Measurements from ENCODE around the gene DCST1.

DCST1 gene

GRCh38 chr1:155077346-155077745, 43.7 kb downstream of the DCST1 start:
- no peak for ATAC-seq
- TF ChIP-seq RARB (CRISPR knock-in tag; IDR thresholded peaks at IDR 0.05): no peak
- no peak for TF ChIP-seq GLIS3 (CRISPR knock-in tag; IDR thresholded peaks at IDR 0.05)
- no peak for TF ChIP-seq CREB5 (CRISPR knock-in tag; IDR thresholded peaks at IDR 0.05; ENCODE audit: low read depth)
- TF ChIP-seq, protein P1, sequence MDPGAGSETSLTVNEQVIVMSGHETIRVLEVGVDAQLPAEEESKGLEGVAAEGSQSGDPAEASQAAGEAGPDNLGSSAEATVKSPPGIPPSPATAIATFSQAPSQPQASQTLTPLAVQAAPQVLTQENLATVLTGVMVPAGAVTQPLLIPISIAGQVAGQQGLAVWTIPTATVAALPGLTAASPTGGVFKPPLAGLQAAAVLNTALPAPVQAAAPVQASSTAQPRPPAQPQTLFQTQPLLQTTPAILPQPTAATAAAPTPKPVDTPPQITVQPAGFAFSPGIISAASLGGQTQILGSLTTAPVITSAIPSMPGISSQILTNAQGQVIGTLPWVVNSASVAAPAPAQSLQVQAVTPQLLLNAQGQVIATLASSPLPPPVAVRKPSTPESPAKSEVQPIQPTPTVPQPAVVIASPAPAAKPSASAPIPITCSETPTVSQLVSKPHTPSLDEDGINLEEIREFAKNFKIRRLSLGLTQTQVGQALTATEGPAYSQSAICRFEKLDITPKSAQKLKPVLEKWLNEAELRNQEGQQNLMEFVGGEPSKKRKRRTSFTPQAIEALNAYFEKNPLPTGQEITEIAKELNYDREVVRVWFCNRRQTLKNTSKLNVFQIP (CRISPR knock-in tag; IDR thresholded peaks at IDR 0.05; ENCODE audit: borderline replicate concordance, low read depth): no peak
- TF ChIP-seq ZFP30 (CRISPR knock-in tag; IDR thresholded peaks at IDR 0.05): no peak
- TF ChIP-seq ESRRG (CRISPR knock-in tag; IDR thresholded peaks at IDR 0.05): no peak
- TF ChIP-seq ISL1 (CRISPR knock-in tag; IDR thresholded peaks at IDR 0.05): no peak
- no peak for TF ChIP-seq ZFP3 (CRISPR knock-in tag; IDR thresholded peaks at IDR 0.05)
- no peak for TF ChIP-seq CSDC2 (CRISPR knock-in tag; IDR thresholded peaks at IDR 0.05)

DNA sequence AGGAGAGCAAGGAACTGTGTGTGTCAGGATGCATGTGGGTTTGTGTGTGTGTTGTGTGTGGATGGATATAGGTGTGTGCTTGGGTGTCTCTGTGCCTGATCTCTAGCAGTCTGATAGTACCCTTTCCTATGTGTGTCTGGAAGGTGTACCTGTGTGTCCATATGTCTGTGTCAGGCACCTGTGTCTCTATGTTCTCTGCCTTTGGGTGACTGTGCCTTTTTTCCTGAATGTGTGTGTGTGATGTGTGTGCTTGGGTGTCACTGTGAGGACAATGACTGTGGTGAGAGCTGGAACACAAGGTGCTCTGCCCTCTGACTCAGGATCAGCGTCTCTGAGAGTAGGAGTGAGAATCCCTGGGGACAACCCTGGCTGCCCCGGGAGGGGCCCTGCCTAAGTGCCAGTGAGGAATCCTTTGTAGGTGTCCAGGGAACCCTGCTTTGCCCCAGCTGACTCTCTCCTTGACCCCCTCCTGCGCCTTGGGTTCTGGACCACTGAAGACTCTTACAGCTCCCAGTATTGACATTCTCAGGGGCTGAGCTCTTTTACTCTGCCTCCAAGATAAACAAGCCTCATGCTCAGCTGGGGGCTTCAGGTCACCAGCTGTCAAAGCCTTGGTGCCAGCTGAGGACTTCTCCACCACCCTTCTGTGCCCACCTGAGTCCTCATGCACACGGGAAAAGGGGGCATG, 44.3 kb downstream of the DCST1 start:
- no peak for ATAC-seq
- TF ChIP-seq ISL1 (CRISPR knock-in tag; IDR thresholded peaks at IDR 0.05) (no peak), OSR1 (CRISPR knock-in tag; IDR thresholded peaks at IDR 0.05) (no peak), CREB5 (CRISPR knock-in tag; IDR thresholded peaks at IDR 0.05; ENCODE audit: low read depth) (no peak), PPARA (CRISPR knock-in tag; IDR thresholded peaks at IDR 0.05; ENCODE audit: borderline replicate concordance) (no peak), TSHZ2 (CRISPR knock-in tag; IDR thresholded peaks at IDR 0.05) (no peak), SNAI2 (CRISPR knock-in tag; IDR thresholded peaks at IDR 0.05) (no peak), ZC3H10 (CRISPR knock-in tag; IDR thresholded peaks at IDR 0.05) (no peak), GLIS3 (CRISPR knock-in tag; IDR thresholded peaks at IDR 0.05) (no peak), CSDC2 (CRISPR knock-in tag; IDR thresholded peaks at IDR 0.05) (no peak), RARB (CRISPR knock-in tag; IDR thresholded peaks at IDR 0.05) (no peak)

- ATAC-seq: peak; percentile 63
- TF ChIP-seq CREB5 (CRISPR knock-in tag; IDR thresholded peaks at IDR 0.05; ENCODE audit: low read depth): no peak
- TF ChIP-seq ZNF8 (CRISPR knock-in tag; IDR thresholded peaks at IDR 0.05): no peak
- 0 out of 2 replicates have a peak, but pooled peaks have one; percentile 52 for TF ChIP-seq TSHZ2 (CRISPR knock-in tag; IDR thresholded peaks at IDR 0.05)
- 0 out of 2 replicates have a peak, but pooled peaks have one; percentile 60 for TF ChIP-seq CSDC2 (CRISPR knock-in tag; IDR thresholded peaks at IDR 0.05)
- no peak for TF ChIP-seq GLIS3 (CRISPR knock-in tag; IDR thresholded peaks at IDR 0.05)
- no peak for TF ChIP-seq OSR1 (CRISPR knock-in tag; IDR thresholded peaks at IDR 0.05)
Observed at GRCh38 chr1:155078469-155079209, 45.0 kb downstream of the DCST1 start, which contains the start of gene EFNA3. EFNA3 (plus strand) TSS chr1:155078837; CDS start chr1:155078942, 105 bp downstream.

Measured in SK-N-SH treated with all-trans-retinoic acid at 6 μM for 48 hours (cell line).